ENCODE measurements around the gene ANAPC5. TPM values are rescaled to one million over a fixed set of nuclear protein-coding genes. Genes with fewer than 3 reads are reported as not detected.
"Not testable (repeated sequence)": the region's sequence is repeated elsewhere in the genome, so short reads cannot be mapped to it uniquely, and the experiment has no call there.

ANAPC5 gene
- total RNA-seq, 1 donor from 2014 or later = 79.7 TPM

GRCh38 chr12:121282072-121282742, 70.0 kb downstream of the ANAPC5 start:
- TF ChIP-seq CTCF (IDR thresholded peaks at IDR 0.05) = no peak
- Histone ChIP-seq H3K36me3 (peaks cover 6% of the 10 kb centered on the region), H3K9me3 (no peaks in the 10 kb centered on the region), H3K27me3 (ENCODE audit: low read depth) (no peaks in the 10 kb centered on the region), H3K4me3 (no peak overlapping the region), H3K27ac (no peak overlapping the region), H3K4me1 (peaks cover 61% of the 10 kb centered on the region)
- ATAC-seq = no peak
- DNase-seq = no peak
- intact Hi-C loops (cut with DNase I) = no loop called here

GRCh38 chr12:121281116-121281515, 71.1 kb downstream of the ANAPC5 start:
- H3K36me3 ChIP-seq; H3K9me3 ChIP-seq; H3K27ac ChIP-seq; H3K27me3 ChIP-seq (ENCODE audit: low read depth); DNase-seq; intact Hi-C loops (cut with DNase I); ATAC-seq; H3K4me3 ChIP-seq: not testable (repeated sequence)
- peaks cover 65% of the 10 kb centered on the region for H3K4me1 ChIP-seq

- H3K9me3 ChIP-seq; H3K36me3 ChIP-seq; intact Hi-C loops (cut with DNase I); H3K27ac ChIP-seq; H3K27me3 ChIP-seq (ENCODE audit: low read depth); ATAC-seq; DNase-seq; H3K4me3 ChIP-seq: not testable (repeated sequence)
- peaks cover 64% of the 10 kb centered on the region for H3K4me1 ChIP-seq
These were observed 71.7 kb downstream of the ANAPC5 start for GRCh38 chr12:121280531-121280930.

- Histone ChIP-seq H3K9me3 (no peaks in the 10 kb centered on the region), H3K4me3 (no peak overlapping the region), H3K36me3 (peaks cover 6% of the 10 kb centered on the region), H3K4me1 (peaks cover 55% of the 10 kb centered on the region), H3K27ac (peak overlapping the region; percentile 72), H3K27me3 (ENCODE audit: low read depth) (no peaks in the 10 kb centered on the region)
- DNase-seq (no peak), ATAC-seq (peak; percentile 42 to 58)
- TF ChIP-seq CTCF (IDR thresholded peaks at IDR 0.05) = no peak
- intact Hi-C loops (cut with DNase I) = no loop called here
These were observed 72.7 kb downstream of the ANAPC5 start for GRCh38 chr12:121279507-121279915.

GRCh38 chr12:121279071-121279375, 73.2 kb downstream of the ANAPC5 start:
- intact Hi-C loops (cut with DNase I) = no loop called here
- no peaks in the 10 kb centered on the region for H3K27me3 ChIP-seq (ENCODE audit: low read depth)
- no peak for TF ChIP-seq CTCF (IDR thresholded peaks at IDR 0.05)
- H3K4me1 ChIP-seq = peaks cover 50% of the 10 kb centered on the region
- H3K36me3 ChIP-seq = peaks cover 11% of the 10 kb centered on the region
- ATAC-seq = peak; percentile 7 to 19
- peak overlapping the region; percentile 72 for H3K27ac ChIP-seq
- H3K9me3 ChIP-seq = no peaks in the 10 kb centered on the region
- H3K4me3 ChIP-seq = no peak overlapping the region
- DNase-seq = no peak

GRCh38 chr12:121278169-121279070, 73.8 kb downstream of the ANAPC5 start:
- Histone ChIP-seq H3K36me3 (peaks cover 17% of the 10 kb centered on the region), H3K9me3 (no peaks in the 10 kb centered on the region), H3K27ac (peak overlapping the region; percentile 72), H3K27me3 (ENCODE audit: low read depth) (no peaks in the 10 kb centered on the region), H3K4me3 (no peak overlapping the region), H3K4me1 (peaks cover 44% of the 10 kb centered on the region)
- intact Hi-C loops (cut with DNase I) = no loop called here
- DNase-seq = peak; percentile 74
- TF ChIP-seq CTCF (IDR thresholded peaks at IDR 0.05) = no peak
- peak; percentile 55 to 73 for ATAC-seq
